ENCODE measurements around the gene MUL1. TPM values are rescaled to one million over a fixed set of nuclear protein-coding genes. Genes with fewer than 3 reads are reported as not detected.

Gene MUL1
- total and polyA plus RNA-seq, 2 of the 4 experiments (the other 2 are of a cell fraction): 20.7 to 21.1 TPM

DNA sequence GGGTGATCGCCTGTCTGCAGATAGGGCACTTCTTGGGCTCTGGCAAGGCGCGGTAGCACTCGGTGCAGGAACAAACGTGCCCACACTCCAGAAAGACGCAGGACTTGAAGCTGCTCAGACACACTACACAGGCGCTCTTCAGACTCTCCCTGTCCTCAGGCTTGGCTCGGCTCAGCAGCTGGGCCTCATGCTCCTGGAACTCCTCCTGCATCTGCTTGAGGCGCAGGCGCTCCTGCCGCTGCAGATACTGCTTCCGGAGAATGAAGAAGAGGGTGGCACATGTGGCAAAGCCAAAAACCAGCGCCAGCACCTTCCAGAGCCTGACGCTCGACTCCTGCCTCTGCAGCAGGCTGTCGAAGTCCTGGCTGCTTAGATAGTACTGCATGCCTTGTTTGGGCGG, 7.2 kb downstream of the MUL1 start:
- TF ChIP-seq RCOR1 (IDR thresholded peaks at IDR 0.05; ENCODE audit: insufficient replicate concordance, low read length) (no peak), MAFK (IDR thresholded peaks at IDR 0.05; ENCODE audit: low read depth, low read length) (no peak), BHLHE40 (IDR thresholded peaks at IDR 0.05; ENCODE audit: low read depth, low read length) (no peak), FOS (IDR thresholded peaks at IDR 0.05; ENCODE audit: low read depth, low read length) (no peak), POLR2A (IDR thresholded peaks at IDR 0.05; ENCODE audit: low read depth, low read length) (no peak), NFE2L2 (IDR thresholded peaks at IDR 0.05; ENCODE audit: low read depth, low read length) (no peak), RFX5 (IDR thresholded peaks at IDR 0.05; ENCODE audit: low read depth, low read length) (no peak), CEBPB (IDR thresholded peaks at IDR 0.05; ENCODE audit: low read depth, low read length) (no peak), CHD1 (IDR thresholded peaks at IDR 0.05; ENCODE audit: low read depth, low read length) (no peak), MAZ (IDR thresholded peaks at IDR 0.05; ENCODE audit: borderline replicate concordance, low read depth, low read length) (no peak), MXI1 (IDR thresholded peaks at IDR 0.05; ENCODE audit: borderline replicate concordance, low read depth, low read length) (no peak), RAD21 (IDR thresholded peaks at IDR 0.05; ENCODE audit: low read length) (no peak), SMC3 (IDR thresholded peaks at IDR 0.05; ENCODE audit: low read depth, low read length) (no peak)
- TF ChIP-seq, protein P1, sequence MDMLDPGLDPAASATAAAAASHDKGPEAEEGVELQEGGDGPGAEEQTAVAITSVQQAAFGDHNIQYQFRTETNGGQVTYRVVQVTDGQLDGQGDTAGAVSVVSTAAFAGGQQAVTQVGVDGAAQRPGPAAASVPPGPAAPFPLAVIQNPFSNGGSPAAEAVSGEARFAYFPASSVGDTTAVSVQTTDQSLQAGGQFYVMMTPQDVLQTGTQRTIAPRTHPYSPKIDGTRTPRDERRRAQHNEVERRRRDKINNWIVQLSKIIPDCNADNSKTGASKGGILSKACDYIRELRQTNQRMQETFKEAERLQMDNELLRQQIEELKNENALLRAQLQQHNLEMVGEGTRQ (IDR thresholded peaks at IDR 0.05; ENCODE audit: low read depth, low read length): no peak
- TF ChIP-seq, protein P2, sequence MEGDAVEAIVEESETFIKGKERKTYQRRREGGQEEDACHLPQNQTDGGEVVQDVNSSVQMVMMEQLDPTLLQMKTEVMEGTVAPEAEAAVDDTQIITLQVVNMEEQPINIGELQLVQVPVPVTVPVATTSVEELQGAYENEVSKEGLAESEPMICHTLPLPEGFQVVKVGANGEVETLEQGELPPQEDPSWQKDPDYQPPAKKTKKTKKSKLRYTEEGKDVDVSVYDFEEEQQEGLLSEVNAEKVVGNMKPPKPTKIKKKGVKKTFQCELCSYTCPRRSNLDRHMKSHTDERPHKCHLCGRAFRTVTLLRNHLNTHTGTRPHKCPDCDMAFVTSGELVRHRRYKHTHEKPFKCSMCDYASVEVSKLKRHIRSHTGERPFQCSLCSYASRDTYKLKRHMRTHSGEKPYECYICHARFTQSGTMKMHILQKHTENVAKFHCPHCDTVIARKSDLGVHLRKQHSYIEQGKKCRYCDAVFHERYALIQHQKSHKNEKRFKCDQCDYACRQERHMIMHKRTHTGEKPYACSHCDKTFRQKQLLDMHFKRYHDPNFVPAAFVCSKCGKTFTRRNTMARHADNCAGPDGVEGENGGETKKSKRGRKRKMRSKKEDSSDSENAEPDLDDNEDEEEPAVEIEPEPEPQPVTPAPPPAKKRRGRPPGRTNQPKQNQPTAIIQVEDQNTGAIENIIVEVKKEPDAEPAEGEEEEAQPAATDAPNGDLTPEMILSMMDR (conservative IDR thresholded peaks at IDR 0.05; ENCODE audit: low read depth, low read length): no peak
- TF ChIP-seq, protein P3, sequence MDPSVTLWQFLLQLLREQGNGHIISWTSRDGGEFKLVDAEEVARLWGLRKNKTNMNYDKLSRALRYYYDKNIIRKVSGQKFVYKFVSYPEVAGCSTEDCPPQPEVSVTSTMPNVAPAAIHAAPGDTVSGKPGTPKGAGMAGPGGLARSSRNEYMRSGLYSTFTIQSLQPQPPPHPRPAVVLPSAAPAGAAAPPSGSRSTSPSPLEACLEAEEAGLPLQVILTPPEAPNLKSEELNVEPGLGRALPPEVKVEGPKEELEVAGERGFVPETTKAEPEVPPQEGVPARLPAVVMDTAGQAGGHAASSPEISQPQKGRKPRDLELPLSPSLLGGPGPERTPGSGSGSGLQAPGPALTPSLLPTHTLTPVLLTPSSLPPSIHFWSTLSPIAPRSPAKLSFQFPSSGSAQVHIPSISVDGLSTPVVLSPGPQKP (IDR thresholded peaks at IDR 0.05; ENCODE audit: borderline replicate concordance, low read depth, low read length): no peak
- Histone ChIP-seq H4K91ac (ENCODE audit: insufficient read depth, low read depth, low read length) (no peak overlapping the region), H3K4me3 (ENCODE audit: insufficient read depth, low read depth, low read length) (no peak overlapping the region), H2AFZ (replicated peaks; ENCODE audit: low read length, poor library complexity) (no peak overlapping the region), H2BK15ac (ENCODE audit: low read depth, low read length) (no peak overlapping the region), H3K79me1 (ENCODE audit: low read depth in 1 of 2, low read length in 2 of 2) (peaks cover 14 to 35% of the 10 kb centered on the region in 2 experiments), H3K9ac (ENCODE audit: low read depth, low read length) (no peak overlapping the region), H2BK20ac (ENCODE audit: low read depth, low read length) (no peak overlapping the region), H3K56ac (ENCODE audit: extremely low read depth, insufficient read depth, low read length) (no peak overlapping the region), H3K4me1 (ENCODE audit: control insufficient read depth, insufficient read depth, low read length) (peaks cover 6% of the 10 kb centered on the region), H3K27ac (ENCODE audit: insufficient read depth, low read length) (no peak overlapping the region), H3K4me2 (ENCODE audit: low read depth, low read length) (no peak overlapping the region), H2AK9ac (replicated peaks; ENCODE audit: low read depth, low read length, poor library complexity) (no peak overlapping the region), H4K20me1 (ENCODE audit: insufficient read depth, low read length) (peaks cover 5% of the 10 kb centered on the region; the same call in 1 of the 2 replicates), H2AK5ac (ENCODE audit: low read depth, low read length) (no peak overlapping the region), H3K18ac (ENCODE audit: low read depth, low read length) (no peak overlapping the region), H3K36me3 (ENCODE audit: control insufficient read depth, insufficient read depth, low read length) (peaks cover 41% of the 10 kb centered on the region), H3K27me3 (ENCODE audit: control insufficient read depth, insufficient read depth, low read length) (no peaks in the 10 kb centered on the region), H2BK120ac (ENCODE audit: low read depth, low read length) (no peak overlapping the region), H4K5ac (ENCODE audit: low read depth, low read length) (no peak overlapping the region), H3K14ac (replicated peaks; ENCODE audit: low read depth, low read length) (no peak overlapping the region), H3K9me1 (ENCODE audit: insufficient read depth, low read length) (peaks cover 12% of the 10 kb centered on the region), H3K9me3 (ENCODE audit: control insufficient read depth, insufficient read depth, low read length) (no peaks in the 10 kb centered on the region), H2BK5ac (ENCODE audit: low read depth, low read length, poor library complexity, severe bottlenecking) (no peak overlapping the region), H3K23ac (ENCODE audit: low read depth, low read length) (no peak overlapping the region), H3K4ac (ENCODE audit: low read depth, low read length) (no peak overlapping the region), H4K8ac (ENCODE audit: low read depth in 2 of 2, low read length in 2 of 2) (no peak overlapping the region)
- WGBS, 2 experiments (ENCODE audit: extremely low coverage in 2 of 2, insufficient read length in 1 of 2): 98% methylated on average over 15 of the region's 17 CpGs; no CpG with 5 or more reads in 1 of the 2 experiments
- POLR2A ChIA-PET (ENCODE audit: unreplicated experiment): no interaction called here
- CTCF ChIA-PET: no interaction called here
- BruUV-seq (replicated peaks): no TSS peak
- DNase-seq (no peak), ATAC-seq (ENCODE audit: low read depth) (no peak)
- intact Hi-C loops (cut with micrococcal nuclease) (no loop called here), in situ Hi-C loops (cut with MboI; ENCODE audit: low sequenced_read_pairs) (no loop called here), dilution Hi-C loops (cut with HindIII; ENCODE audit: low sequenced_read_pairs, unreplicated experiment) (no loop called here)

All from IMR-90 (cell line).